Measurements from ENCODE around the gene THADA. TPM values are rescaled to one million over a fixed set of nuclear protein-coding genes. Genes with fewer than 3 reads are reported as not detected.

The THADA gene
- total and polyA plus RNA-seq, 7 donors, result 4.4 to 35.2 (median 20.2) TPM

DNA sequence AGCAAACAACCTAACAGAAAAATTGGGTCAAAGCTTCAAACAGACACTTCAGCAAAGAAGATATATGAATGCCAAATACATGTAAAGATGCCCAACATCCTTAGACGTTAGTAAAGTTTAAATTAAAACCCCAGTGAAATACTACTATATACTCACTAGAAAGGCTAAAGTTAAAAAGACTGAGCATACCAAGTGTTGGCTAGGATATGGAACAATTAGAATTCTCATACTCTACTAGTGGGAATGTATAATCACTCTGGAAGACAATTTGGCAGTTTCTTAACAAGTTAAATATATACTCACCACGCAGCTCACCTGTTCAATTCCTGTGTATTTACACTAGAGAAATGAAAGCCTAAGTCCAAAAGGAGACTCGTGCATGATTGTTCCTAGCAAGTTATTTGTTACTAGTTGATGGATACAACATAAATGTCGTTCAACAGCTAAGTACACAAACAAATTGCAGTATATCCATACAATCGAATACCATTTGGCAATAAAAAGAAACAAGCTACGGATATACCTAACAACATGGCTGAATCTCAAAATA, 185.7 kb downstream of the THADA start:
- Histone ChIP-seq H3K4me1 (peaks cover 0 to 78% (median 48%) of the 10 kb centered on the region in 4 donors), H3K9me3 (no peaks in the 10 kb centered on the region), H3K27ac (no peak overlapping the region), H3K4me3 (no peak overlapping the region), H3K27me3 (no peaks in the 10 kb centered on the region), H3K36me3 (no peaks in the 10 kb centered on the region)
- DNase-seq, result no peak
- intact Hi-C loops (cut with DNase I), result no loop called here
- TF ChIP-seq POLR2AphosphoS5 (IDR thresholded peaks at IDR 0.05) (no peak), EP300 (IDR thresholded peaks at IDR 0.05) (no peak), POLR2A (IDR thresholded peaks at IDR 0.05) (no peak)
- TF ChIP-seq, protein P1, sequence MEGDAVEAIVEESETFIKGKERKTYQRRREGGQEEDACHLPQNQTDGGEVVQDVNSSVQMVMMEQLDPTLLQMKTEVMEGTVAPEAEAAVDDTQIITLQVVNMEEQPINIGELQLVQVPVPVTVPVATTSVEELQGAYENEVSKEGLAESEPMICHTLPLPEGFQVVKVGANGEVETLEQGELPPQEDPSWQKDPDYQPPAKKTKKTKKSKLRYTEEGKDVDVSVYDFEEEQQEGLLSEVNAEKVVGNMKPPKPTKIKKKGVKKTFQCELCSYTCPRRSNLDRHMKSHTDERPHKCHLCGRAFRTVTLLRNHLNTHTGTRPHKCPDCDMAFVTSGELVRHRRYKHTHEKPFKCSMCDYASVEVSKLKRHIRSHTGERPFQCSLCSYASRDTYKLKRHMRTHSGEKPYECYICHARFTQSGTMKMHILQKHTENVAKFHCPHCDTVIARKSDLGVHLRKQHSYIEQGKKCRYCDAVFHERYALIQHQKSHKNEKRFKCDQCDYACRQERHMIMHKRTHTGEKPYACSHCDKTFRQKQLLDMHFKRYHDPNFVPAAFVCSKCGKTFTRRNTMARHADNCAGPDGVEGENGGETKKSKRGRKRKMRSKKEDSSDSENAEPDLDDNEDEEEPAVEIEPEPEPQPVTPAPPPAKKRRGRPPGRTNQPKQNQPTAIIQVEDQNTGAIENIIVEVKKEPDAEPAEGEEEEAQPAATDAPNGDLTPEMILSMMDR (IDR thresholded peaks at IDR 0.05), result no peak
- 24 to 69% methylated on average over 6 of the region's 6 CpGs for WGBS, 2 donors

DNA sequence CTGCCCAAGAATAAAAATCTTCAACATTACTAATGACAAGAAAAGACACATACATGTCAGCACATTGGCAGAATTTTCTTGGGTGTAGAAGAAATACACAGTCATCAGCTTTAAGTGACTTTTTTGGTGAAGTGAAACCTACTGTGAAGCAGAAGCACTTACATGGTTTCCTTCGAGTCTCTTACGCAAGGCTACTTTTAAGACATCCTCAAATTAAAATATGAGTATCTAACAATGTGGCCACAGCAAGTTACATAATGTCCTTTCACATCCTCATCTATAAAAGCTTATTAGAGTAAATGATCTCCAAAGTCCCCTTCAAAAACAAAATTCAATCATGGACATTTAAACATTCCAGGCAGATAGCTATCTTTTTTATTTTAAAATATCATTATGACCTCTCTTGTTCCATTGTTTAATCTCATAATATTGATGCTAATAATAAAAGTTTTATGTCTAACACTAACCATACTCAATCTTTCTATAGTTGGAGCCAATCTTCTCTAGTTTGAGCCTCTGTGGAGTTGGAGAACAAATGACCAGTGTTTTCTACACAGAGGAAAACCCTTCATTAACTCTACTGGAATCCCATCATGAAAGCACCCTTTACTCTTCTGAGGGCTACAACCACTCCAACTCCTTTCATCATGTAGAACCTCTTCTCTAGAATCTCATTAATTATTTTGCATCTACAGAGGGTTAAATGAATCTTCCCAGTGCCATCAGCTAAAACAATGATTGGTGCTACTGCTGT, 187.3 kb downstream of the THADA start:
- 52 to 91% methylated on average over 2 of the region's 2 CpGs for WGBS, 2 donors
- Histone ChIP-seq H3K4me1 (peaks cover 0 to 75% (median 41%) of the 10 kb centered on the region in 4 donors), H3K4me3 (no peak overlapping the region), H3K36me3 (no peaks in the 10 kb centered on the region), H3K27me3 (no peaks in the 10 kb centered on the region), H3K27ac (peak overlapping the region in 3 of 4 donors; percentile 8 to 63 (median 43)), H3K9me3 (no peaks in the 10 kb centered on the region)
- no peak for DNase-seq
- intact Hi-C loops (cut with DNase I), result no loop called here
- peak in 2 of 4 donors; percentile 25 to 29 for TF ChIP-seq POLR2AphosphoS5 (IDR thresholded peaks at IDR 0.05)
- TF ChIP-seq POLR2A (IDR thresholded peaks at IDR 0.05), result no peak

DNA sequence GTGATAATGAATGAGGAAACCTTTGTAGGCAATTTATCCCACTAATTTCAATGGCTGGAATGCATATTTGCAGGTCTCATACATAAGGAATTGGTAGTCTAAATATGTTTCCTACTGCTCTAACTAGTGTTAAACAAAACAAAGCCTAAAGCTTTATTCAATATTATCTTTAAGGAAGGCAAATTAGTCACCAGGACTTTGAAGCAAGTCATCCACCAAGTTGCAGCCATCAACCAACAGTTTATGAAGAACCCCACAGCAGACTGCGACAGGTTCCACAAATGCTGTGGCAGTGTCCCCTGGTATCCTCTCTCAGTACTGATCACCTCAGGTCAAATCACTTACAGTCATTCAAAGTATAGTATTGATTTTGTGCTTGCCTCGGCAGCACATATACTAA, 187.9 kb downstream of the THADA start:
- Histone ChIP-seq H3K27me3 (no peaks in the 10 kb centered on the region), H3K4me3 (no peak overlapping the region), H3K4me1 (peaks cover 0 to 77% (median 40%) of the 10 kb centered on the region in 4 donors), H3K36me3 (no peaks in the 10 kb centered on the region), H3K27ac (peak overlapping the region in 2 of 4 donors; percentile 43 to 63), H3K9me3 (no peaks in the 10 kb centered on the region)
- no peak for DNase-seq
- 84 to 93% methylated on average over 2 of the region's 2 CpGs for WGBS, 2 donors
- intact Hi-C loops (cut with DNase I), result no loop called here
- TF ChIP-seq, protein P1 (IDR thresholded peaks at IDR 0.05), result no peak
- TF ChIP-seq EP300 (IDR thresholded peaks at IDR 0.05) (no peak), POLR2A (IDR thresholded peaks at IDR 0.05) (no peak), POLR2AphosphoS5 (IDR thresholded peaks at IDR 0.05) (no peak)

- TF ChIP-seq, protein P1 (IDR thresholded peaks at IDR 0.05), result no peak
- TF ChIP-seq EP300 (IDR thresholded peaks at IDR 0.05) (no peak), POLR2A (IDR thresholded peaks at IDR 0.05) (no peak), POLR2AphosphoS5 (IDR thresholded peaks at IDR 0.05) (no peak)
- Histone ChIP-seq H3K4me1 (peaks cover 0 to 71% (median 30%) of the 10 kb centered on the region in 4 donors), H3K9me3 (no peaks in the 10 kb centered on the region), H3K27me3 (no peaks in the 10 kb centered on the region), H3K27ac (peak overlapping the region in 2 of 4 donors; percentile 3 to 43), H3K4me3 (no peak overlapping the region), H3K36me3 (no peaks in the 10 kb centered on the region)
- WGBS, 2 donors, result 79 to 88% methylated on average over 6 of the region's 6 CpGs
- intact Hi-C loops (cut with DNase I), result no loop called here
- no peak for DNase-seq
These were observed 189.1 kb downstream of the THADA start for GRCh38 chr2:43406651-43407279.

DNA sequence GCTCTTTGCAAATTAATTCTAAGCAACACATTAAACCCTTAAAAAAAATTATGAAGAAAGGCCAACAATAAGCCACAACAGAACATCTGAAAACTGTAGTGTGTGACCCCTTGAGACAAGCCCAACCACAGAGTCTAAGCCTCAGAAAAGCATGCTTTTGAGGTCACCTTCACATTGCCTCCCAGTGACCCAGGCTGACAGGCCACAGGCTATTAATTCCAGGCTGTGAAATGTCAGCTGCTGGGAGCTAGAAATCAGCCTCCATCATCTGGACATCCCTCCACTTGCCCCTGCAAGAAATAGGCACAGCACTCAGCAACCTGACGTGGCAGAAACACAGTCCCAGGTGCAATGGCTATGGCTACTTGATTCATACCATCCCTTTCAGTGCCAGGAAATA, 190.0 kb downstream of the THADA start:
- Histone ChIP-seq H3K36me3 (no peaks in the 10 kb centered on the region), H3K27ac (peak overlapping the region in 1 of 4 donors; percentile 46), H3K9me3 (no peaks in the 10 kb centered on the region), H3K27me3 (no peaks in the 10 kb centered on the region), H3K4me3 (no peak overlapping the region), H3K4me1 (peaks cover 0 to 69% (median 28%) of the 10 kb centered on the region in 4 donors)
- DNase-seq, result no peak
- intact Hi-C loops (cut with DNase I), result no loop called here
- WGBS, 2 donors, result 84 to 87% methylated on average over 1 of the region's 1 CpG
- TF ChIP-seq EP300 (IDR thresholded peaks at IDR 0.05) (no peak), POLR2A (IDR thresholded peaks at IDR 0.05) (no peak), POLR2AphosphoS5 (IDR thresholded peaks at IDR 0.05) (no peak)
- TF ChIP-seq, protein P1 (IDR thresholded peaks at IDR 0.05), result no peak
